IPS DF 6.9 (cell line): ENCODE measurements around the gene DAO.

Source experiments
- DNase-seq: peaks from one replicate; pipeline ENCODE4 v3.0.0-alpha.2; 2013; ENCODE audit warnings: low read depth, low spot score
- H3K27ac ChIP-seq: one replicate; pipeline ENCODE4 v1.5.1; 2013; ENCODE audit warnings: low read length, control low read depth
- H3K27me3 ChIP-seq: 2 replicates; pipeline ENCODE4 v1.6.1; 2013; ENCODE audit warnings: mild to moderate bottlenecking, low read length; ENCODE audit not compliant: control insufficient read depth, insufficient read depth
- H3K36me3 ChIP-seq: 2 replicates; pipeline ENCODE4 v1.6.1; 2013; ENCODE audit warnings: low read length; ENCODE audit not compliant: control insufficient read depth, insufficient read depth
- H3K4me1 ChIP-seq: 2 replicates; pipeline ENCODE4 v1.6.1; 2013; ENCODE audit warnings: low read length; ENCODE audit not compliant: control insufficient read depth, insufficient read depth
- H3K4me3 ChIP-seq: 2 replicates; pipeline ENCODE4 v1.5.1; 2013; ENCODE audit warnings: mild to moderate bottlenecking, low read length
- H3K9me3 ChIP-seq: 2 replicates; pipeline ENCODE4 v1.6.1; 2013; ENCODE audit warnings: low read length, inconsistent platforms; ENCODE audit not compliant: control insufficient read depth, insufficient read depth
- WGBS: extraction: QIAGEN DNeasy Blood & Tissue Kit; methylation state at CpG from one replicate; pipeline ENCODE4 v1.1.7; 2013; ENCODE audit warnings: mixed read lengths, missing lambda C conversion rate; ENCODE audit not compliant: insufficient read length, insufficient coverage; 5-methylcytosine and 5-hydroxymethylcytosine counted together

DAO gene

GRCh38 chr12:108896817-108897216, 16.9 kb downstream of the DAO start:
- Histone ChIP-seq H3K4me3 (no peak overlapping the region), H3K4me1 (no peaks in the 10 kb centered on the region), H3K36me3 (no peaks in the 10 kb centered on the region), H3K9me3 (no peaks in the 10 kb centered on the region), H3K27me3 (no peaks in the 10 kb centered on the region), H3K27ac (no peak overlapping the region)
- no peak for DNase-seq
- WGBS: no CpG with 5 or more reads among the region's 4 CpGs

DNA sequence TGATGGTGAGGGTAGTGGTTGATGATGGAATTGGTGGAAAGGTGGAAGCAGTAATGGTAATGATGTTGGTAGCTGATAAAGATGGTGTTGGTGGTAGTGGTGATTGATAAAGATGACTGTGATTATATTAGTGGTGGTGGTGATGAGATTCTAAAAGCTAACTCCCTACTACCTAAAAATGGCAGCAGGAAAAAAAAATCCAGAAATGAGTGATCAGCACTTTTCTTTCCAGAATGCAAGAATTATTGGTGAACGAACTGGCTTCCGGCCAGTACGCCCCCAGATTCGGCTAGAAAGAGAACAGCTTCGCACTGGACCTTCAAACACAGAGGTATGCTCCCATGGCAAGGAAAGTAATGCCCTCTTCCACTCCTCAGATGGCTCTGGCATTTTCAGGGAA, 19.3 kb downstream of the DAO start:
- Histone ChIP-seq H3K27ac (no peak overlapping the region), H3K9me3 (no peaks in the 10 kb centered on the region), H3K27me3 (no peaks in the 10 kb centered on the region), H3K36me3 (no peaks in the 10 kb centered on the region), H3K4me1 (no peaks in the 10 kb centered on the region), H3K4me3 (no peak overlapping the region)
- no CpG with 5 or more reads among the region's 5 CpGs for WGBS
- DNase-seq: no peak

GRCh38 chr12:108905725-108906124, 25.8 kb downstream of the DAO start:
- Histone ChIP-seq H3K4me1 (no peaks in the 10 kb centered on the region), H3K9me3 (no peaks in the 10 kb centered on the region), H3K4me3 (no peak overlapping the region), H3K27me3 (no peaks in the 10 kb centered on the region), H3K36me3 (no peaks in the 10 kb centered on the region), H3K27ac (no peak overlapping the region)
- WGBS: no CpG with 5 or more reads among the region's 5 CpGs
- DNase-seq: no peak

GRCh38 chr12:108906971-108907370, 27.1 kb downstream of the DAO start:
- Histone ChIP-seq H3K4me1 (no peaks in the 10 kb centered on the region), H3K4me3 (no peak overlapping the region), H3K27ac (no peak overlapping the region), H3K9me3 (no peaks in the 10 kb centered on the region), H3K36me3 (no peaks in the 10 kb centered on the region), H3K27me3 (no peaks in the 10 kb centered on the region)
- no peak for DNase-seq
- WGBS: no CpG with 5 or more reads among the region's 2 CpGs

DNA sequence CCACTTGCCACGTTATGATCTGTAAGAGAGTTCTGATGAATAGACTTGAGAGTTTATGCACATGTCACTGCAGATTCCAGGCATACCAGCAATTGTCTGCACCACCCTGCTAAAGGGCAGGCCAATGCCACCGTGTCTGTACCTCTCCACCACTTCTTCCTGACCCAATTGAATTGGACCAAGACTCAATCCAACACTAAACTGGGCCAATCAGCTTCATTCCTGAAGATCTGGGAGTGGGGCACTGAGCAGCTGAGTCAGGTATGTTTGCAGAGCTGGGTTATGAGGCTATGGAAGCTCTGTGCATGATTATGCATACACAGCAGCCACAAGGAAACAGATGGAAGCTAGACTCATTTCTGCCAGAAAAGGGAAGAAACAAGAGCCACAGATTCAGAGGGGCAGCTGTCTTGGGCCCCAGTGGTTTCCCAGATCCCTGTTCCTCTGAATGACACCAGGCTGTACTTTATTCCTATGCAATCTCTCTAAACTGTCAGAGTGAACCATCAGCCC, 28.0 kb downstream of the DAO start:
- Histone ChIP-seq H3K27me3 (no peaks in the 10 kb centered on the region), H3K27ac (no peak overlapping the region), H3K36me3 (no peaks in the 10 kb centered on the region), H3K4me1 (no peaks in the 10 kb centered on the region), H3K9me3 (no peaks in the 10 kb centered on the region), H3K4me3 (no peak overlapping the region)
- WGBS: no CpG with 5 or more reads among the region's 2 CpGs
- DNase-seq: no peak

GRCh38 chr12:108910336-108910735, 30.4 kb downstream of the DAO start:
- Histone ChIP-seq H3K27me3 (no peaks in the 10 kb centered on the region), H3K27ac (no peak overlapping the region), H3K4me3 (no peak overlapping the region), H3K9me3 (no peaks in the 10 kb centered on the region), H3K4me1 (no peaks in the 10 kb centered on the region), H3K36me3 (no peaks in the 10 kb centered on the region)
- DNase-seq: no peak
- WGBS: no CpG with 5 or more reads among the region's 5 CpGs

DNA sequence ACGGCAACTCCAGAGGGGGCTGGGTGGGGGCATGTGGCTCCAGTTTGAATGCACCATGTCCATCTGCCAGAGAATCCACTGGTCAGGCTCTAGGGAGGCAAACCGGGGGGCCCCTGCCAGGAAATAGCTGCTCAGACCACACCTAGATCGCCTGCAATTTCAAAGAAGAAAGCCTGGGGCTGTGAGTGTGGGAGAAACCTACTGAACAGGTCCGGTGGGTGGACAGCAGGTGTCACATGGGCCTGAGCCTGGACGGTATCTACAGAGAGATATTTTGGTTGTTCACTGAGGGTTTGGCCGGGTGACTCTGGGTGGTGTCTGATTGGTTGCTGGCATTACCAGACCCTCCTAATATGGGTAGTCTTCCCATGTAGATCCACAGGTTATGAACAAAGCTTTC, 32.0 kb downstream of the DAO start:
- no peak overlapping the region for H3K27ac ChIP-seq

DNA sequence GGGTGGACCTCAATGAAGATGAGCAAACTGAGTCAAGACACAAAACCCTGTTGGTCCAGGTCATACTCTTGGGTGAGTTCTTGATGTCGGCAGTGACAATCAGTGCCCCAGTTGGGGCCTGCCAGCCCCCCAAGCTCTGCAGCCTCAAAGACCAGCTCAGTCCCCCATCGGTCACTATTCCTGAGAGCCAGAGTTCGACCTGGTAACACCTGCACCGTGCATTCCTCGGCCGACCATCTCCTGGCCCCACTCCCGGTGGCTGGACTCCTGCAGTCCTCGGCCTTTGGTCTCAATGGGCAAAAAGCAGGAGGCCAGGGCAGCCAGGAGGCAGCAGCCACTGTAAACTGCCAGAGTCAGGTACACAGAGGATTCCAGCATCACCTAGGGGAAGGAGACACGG, 32.5 kb downstream of the DAO start:
- Histone ChIP-seq H3K27ac (no peak overlapping the region), H3K27me3 (no peaks in the 10 kb centered on the region), H3K36me3 (no peaks in the 10 kb centered on the region), H3K9me3 (no peaks in the 10 kb centered on the region), H3K4me1 (no peaks in the 10 kb centered on the region), H3K4me3 (no peak overlapping the region)
- no CpG with 5 or more reads among the region's 9 CpGs for WGBS
- DNase-seq: no peak

More for the DNA sequence above, 32.0 kb downstream of the DAO start:
- Histone ChIP-seq H3K36me3 (no peaks in the 10 kb centered on the region), H3K4me3 (no peak overlapping the region), H3K4me1 (no peaks in the 10 kb centered on the region), H3K27me3 (no peaks in the 10 kb centered on the region), H3K9me3 (no peaks in the 10 kb centered on the region)
- WGBS: no CpG with 5 or more reads among the region's 6 CpGs
- DNase-seq: no peak

DNA sequence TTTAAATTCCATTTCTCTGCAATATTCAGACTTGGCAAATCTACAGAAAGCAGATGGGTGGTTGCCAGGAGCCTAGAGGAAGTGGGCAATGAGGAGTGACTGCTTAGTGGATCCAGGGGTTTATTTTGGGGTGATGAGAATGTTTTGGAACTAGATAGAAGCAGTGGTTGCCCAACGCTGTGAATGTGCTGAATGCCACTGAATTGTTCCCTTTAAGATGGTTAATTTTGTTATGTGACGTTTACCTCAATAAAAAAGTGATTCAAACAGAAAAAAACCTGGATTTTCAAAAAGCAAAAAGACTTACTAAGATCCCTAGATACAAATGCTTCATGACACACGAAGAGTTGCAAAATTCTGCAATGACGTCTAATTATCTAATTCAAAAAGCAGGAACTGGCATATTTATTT, 34.2 kb downstream of the DAO start:
- no peak for DNase-seq
- Histone ChIP-seq H3K4me1 (no peaks in the 10 kb centered on the region), H3K9me3 (no peaks in the 10 kb centered on the region), H3K27ac (no peak overlapping the region), H3K27me3 (no peaks in the 10 kb centered on the region), H3K36me3 (no peaks in the 10 kb centered on the region), H3K4me3 (no peak overlapping the region)
- WGBS: no CpG with 5 or more reads among the region's 4 CpGs

DNA sequence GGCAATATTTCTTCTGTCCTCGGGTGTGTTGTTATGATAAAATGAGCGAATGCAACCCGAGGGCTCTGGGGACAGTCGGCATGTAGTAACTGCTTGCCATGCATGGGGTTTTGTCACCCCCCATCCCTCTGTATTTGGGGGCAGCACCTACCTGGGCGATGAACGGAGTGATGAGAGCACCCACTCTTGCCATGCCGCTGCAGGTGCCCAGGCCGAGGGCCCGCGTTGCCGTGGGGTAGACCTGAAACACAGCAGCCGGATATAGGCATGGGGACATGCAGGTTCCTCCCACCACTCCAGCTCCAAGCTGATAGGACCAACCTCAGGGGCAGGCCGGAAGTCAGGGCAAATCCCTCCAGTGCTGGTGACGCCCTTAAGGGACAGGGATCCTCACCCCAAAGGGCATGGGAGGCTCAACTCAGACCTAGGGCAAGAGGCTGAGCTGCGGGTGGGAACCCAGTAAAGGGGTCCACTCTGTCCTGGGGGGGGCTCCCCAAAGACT, 35.8 kb downstream of the DAO start:
- WGBS: no CpG with 5 or more reads among the region's 15 CpGs
- Histone ChIP-seq H3K27ac (no peak overlapping the region), H3K36me3 (no peaks in the 10 kb centered on the region), H3K27me3 (no peaks in the 10 kb centered on the region), H3K9me3 (no peaks in the 10 kb centered on the region), H3K4me3 (no peak overlapping the region), H3K4me1 (no peaks in the 10 kb centered on the region)
- DNase-seq: no peak

DNA sequence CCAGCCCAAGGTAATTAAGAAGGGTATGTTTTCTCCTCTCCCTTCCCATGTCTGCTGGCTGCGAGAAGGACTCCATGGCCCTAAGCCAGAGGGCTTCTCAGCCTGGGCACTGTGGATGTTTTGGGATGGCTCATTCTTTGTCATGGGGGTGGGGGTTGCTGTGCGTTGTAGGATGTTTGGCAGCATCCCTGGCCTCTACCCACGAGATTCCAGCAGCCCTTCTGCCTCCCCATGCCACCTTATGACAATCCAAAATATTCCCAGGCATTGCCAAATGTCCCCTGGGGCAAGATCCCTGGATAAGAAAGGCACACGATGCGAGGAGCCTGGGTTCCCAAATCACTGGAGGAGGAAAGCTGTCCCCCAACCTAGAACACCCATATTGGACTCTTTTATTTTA, 36.4 kb downstream of the DAO start:
- no peak overlapping the region for H3K27ac ChIP-seq
- no peaks in the 10 kb centered on the region for H3K36me3 ChIP-seq
- no peak overlapping the region for H3K4me3 ChIP-seq
- H3K9me3 ChIP-seq: no peaks in the 10 kb centered on the region
- H3K27me3 ChIP-seq: no peaks in the 10 kb centered on the region
- whole genome bisulfite sequencing: no CpG with 5 or more reads among the region's 5 CpGs
- H3K4me1 ChIP-seq: no peaks in the 10 kb centered on the region
- no peak for DNase-seq
